GM19035 (cell line): ENCODE data around the gene DLGAP1.

ENCODE experiments used
- ATAC-seq: cut with Tn5 transposase; IDR thresholded peaks from one replicate; pipeline ENCODE4 v1.9.1; 2021; ENCODE audit not compliant: unreplicated experiment

Gene DLGAP1

DNA sequence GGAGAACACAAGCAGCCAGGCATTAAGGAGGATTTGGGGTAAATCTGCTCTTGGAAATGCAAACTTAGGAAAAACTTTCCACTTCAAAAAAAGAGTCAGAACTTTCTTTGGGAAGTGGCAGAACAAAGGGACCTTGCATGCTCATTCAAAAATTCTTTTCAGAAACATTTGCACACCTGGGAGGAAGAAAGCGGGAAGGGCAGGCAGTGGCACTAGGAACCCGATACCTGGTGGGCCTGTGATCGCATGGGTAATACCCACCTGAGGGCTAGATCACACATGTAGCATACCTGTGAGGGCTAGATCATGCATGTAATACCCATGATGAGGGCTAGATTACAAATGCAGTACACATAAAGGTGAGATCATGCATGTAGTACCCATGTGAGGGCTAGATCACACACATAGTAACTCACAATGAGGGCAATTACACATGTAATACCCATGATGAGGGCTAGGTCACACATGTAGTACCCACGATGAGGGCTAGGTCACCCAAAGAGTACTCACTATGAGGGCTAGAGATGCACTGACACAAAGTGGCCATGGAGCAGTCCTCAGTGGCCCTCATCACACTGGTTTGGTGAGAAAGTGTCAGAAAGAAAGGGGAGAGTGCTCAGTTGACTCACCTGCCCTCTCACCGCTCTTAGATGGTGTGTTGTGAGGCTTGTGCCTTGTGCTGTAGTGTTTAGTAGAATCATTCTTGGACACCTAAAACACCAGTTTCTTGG is 212.5 kb downstream of the DLGAP1 start:
- no peak for ATAC-seq

DNA sequence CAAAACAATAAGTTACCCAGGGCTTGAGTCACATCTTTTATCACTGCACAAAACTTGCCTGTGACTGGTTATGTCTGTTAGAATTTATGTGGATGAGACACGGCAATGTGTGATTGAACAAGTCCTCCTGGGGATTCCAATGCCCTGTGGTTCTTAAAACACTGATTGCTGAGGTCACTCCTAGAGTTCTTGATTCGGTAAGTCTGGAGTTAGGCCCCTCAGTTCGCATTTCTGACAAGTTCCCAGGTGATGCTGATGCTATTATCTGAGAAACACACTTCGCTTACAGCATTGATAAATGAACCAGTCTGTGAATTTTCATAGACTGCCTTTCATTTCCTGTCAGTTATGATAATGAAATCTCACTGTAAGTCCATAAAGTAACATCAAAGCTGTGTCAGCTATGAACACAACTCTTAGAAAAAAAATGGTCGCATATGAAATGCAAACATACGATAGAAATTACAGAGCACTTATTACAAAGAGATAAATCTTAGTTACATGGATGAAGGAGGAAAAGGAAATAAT is 214.0 kb downstream of the DLGAP1 start:
- no peak for ATAC-seq

DNA sequence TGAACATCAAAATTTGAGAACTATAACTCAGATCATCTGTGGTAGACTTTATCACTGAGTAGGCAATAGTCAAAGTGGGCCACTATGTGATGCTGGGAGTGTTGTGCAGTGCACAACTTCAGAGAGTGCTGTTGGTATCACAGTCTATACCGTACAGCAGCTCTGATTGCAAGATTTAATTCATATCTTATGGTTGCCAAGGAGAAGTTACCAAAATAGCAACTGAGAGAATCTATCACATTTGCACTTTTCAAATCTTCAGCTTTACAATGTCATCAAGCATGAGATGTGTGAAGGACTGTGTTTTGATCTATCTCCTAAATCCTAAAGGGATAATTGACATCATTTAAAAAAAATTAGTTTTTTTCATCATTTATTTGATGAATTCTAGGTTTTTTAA is 216.1 kb downstream of the DLGAP1 start:
- no peak for ATAC-seq

DNA sequence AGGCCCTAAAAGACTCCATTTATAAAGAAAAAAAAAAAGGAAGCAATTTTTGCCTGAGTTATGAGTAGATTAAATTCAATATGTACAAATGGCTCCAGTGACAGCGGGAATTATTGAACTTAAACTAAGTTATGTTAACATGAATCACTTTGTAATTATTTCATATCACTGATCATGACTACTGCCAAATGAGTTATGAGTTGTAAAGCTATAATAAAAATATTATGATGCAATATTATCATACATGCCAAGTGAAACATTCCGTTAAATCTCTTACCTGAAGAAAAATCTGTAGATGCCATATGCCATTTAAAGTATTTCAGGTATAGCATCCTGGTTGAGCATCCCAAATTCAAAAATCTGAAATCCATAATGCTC is 217.5 kb downstream of the DLGAP1 start:
- no peak for ATAC-seq

DNA sequence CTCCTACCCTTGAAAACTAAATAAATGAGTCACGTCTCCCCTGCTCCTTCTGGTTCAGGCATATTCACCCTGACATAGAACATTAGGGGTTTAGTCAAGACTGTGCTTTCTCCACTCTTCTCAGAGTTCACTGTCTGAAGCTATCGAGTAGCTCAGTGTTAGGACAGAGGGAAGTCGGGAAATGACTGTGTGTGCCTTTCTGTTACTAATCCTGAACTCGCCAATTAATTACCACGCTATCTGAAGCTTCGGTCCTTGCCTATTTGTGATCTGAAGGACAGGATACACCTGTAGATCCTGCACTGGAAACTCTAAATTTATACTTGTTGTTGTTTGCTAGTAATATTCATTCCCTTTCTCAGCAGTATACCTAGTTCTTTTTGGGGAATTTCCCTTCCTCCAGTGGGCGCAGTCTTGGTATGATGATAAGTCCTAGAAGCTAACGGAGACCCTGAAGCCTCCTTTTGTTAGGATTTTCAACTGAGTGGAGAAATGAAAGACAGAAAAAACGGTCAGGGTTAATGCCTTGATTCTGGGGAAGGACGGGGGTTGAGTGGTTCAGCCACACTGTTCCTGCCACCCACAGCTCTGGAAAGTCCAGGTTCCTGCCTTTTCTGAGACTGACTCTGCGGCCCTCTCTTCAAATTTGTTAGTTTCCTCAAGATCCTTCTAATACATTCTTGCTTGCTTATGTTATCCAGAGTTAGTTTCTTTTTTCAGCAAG is 218.0 kb downstream of the DLGAP1 start:
- no peak for ATAC-seq

DNA sequence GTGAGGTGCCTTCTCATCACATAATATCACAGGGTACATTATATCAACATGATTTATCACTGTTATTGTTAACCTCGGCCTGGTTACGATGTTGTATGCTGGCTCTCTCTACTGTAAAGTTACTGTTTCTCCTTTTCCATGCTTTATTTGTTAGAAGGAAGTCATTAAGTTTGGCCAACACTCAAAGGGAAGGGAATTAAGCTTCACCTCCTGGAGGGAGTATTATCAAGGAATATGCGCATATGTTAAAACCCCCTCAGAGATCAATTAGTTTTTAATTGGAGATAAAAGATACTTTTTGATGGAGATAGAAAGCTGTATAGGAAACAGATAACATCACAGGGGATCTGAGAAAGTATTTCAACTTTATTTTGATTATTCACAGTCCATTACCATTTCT is 221.6 kb downstream of the DLGAP1 start:
- no peak for ATAC-seq

DNA sequence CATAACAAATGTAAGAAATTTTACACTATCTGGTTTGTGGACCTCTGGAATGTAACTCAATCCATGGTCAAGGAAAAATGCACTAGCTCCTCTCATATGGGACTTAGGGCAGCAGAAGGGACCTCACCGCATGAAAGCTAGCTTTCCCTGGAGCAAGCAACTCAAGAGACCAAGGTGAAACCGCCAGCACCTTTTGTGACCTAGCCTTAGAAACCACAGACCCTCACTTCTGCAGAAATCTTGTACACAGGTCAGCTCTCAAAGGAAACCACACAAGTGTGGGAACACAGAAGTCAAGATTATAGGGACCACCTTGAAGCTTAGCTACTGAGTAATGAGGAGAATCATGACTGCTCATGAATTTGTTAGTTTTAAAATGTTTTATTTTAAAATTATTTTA is 222.5 kb downstream of the DLGAP1 start:
- no peak for ATAC-seq

DNA sequence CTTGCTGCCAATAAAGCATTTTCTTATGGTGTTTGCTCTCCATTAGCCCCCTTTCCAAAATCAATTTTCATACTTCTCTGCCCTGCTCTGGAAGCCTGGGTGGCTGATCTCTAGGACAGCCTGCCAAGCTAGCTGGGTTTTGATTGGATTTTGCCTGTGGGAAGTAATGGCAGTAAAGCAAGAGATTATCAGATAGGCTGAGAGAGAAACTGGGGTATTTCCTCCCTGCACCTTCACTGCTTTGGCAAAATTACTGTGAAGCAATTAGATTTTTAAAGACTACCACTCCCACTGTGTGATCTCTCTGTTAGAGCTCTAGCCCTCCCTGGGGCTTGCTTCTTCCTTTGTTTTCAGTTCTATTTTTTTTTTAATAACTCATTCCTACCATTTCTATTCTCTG is 223.8 kb downstream of the DLGAP1 start:
- ATAC-seq = no peak

DNA sequence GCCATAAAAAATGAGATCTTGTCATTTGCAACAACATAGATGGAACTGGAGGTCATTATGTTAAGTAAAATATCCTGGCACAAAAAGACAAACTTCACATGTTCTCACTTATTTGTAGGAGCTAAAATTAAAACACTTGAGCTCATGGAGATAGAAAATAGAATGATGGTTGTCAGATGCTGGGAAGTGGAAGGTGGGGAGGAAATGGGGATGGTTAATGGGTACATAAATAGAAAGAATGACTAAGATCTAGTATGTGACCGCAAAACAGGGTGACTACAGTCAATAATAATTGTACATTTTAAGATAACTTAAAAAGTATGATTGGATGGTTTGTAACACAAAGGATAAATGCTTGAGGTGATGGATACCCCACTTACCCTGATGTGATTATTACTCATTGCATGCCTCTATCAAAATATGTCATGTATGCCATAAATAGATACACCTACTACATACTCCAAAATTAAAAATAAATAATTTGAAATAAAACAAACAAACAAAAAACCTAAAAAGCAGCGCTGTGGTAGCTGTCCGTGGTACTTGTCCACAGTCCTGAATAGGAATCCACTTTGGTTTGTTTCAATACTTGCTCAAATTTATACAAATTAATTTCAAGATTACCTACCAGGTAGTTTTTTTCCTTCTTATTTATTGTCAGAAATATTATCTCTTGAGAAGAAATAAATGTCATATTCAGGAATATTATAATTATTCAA is 224.5 kb downstream of the DLGAP1 start:
- ATAC-seq = no peak

DNA sequence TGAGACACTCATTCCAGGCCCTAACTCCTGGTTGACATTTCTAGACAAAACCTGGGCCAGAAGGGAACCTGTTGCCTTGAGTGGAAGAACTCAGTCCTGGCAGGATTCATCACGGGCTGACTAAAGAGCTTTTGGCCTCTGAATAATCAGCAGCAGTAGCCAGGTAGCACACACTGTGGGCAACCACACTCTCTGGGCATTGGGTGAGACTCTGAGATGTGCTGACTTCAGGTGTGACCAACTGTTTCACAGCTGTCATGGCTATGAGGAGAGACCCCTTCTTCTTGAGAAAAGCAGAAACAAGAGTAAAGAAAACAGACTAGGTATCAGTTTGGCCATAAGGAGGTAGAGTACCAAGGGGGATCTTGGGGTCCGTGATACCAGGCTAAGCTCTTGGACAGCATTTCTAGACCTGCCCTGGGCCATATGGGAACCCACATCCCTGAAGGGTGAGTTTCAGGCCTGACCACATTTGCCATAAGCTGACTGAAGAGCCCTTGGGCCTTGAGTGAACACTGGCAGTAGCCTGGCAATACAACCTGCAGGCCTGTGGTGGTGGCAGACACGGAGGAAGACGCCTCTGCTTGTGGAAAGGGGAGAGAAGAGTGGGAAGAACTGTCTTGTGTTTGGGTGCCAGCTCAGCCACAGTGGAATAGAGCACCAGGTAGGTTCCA is 230.9 kb downstream of the DLGAP1 start:
- ATAC-seq = no peak

DNA sequence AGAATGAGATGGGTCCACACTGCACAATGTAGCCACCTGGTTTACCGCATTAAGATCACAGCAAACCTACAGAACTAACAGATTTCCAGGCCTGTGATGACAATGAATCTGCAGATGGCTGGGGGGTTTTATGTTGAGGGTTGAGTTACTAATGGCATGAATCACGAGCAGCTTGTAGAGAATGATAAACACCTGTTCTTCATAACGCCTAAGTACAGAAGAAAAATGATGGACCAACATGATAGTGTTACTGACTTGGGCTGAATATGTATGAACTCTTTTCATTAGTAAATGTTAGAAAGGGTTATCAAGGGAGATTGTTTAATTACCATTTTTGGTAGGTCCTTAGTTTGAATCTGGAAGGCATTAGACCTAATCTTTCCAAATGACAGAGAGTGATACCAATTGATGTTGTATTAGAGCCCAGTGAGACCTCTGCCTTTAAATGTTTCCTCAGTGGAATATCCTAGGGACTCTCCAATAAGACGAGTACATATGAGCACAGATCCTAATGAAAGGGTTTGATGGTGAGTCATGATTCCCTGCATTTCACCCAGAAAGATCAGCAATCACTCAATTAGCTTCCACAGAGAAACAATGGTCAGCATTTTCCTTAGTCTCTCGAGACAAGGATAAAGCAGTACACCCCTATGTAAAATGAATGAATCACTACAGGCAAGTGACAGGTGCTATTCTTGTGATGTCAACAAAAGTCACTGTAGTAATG is 243.8 kb downstream of the DLGAP1 start:
- ATAC-seq = no peak

DNA sequence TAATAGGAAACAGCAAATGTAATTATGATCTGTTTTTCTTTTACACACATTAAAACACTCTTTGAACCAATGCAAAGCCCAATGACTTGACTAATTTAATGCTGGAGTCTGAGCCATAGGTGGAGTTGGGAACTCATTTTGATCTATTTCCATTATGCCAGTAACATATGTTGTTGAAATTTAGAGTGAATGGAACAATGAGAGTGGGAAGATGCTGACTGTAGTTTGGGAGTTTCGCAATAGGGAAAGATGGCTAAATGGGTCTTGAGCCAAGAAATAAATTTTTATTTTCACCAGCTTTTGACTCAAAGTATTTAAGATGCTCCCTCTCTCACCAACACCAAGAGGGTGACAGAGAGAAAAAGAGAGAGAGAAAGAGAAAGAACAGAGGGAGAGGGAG is 246.7 kb downstream of the DLGAP1 start:
- ATAC-seq = no peak

DNA sequence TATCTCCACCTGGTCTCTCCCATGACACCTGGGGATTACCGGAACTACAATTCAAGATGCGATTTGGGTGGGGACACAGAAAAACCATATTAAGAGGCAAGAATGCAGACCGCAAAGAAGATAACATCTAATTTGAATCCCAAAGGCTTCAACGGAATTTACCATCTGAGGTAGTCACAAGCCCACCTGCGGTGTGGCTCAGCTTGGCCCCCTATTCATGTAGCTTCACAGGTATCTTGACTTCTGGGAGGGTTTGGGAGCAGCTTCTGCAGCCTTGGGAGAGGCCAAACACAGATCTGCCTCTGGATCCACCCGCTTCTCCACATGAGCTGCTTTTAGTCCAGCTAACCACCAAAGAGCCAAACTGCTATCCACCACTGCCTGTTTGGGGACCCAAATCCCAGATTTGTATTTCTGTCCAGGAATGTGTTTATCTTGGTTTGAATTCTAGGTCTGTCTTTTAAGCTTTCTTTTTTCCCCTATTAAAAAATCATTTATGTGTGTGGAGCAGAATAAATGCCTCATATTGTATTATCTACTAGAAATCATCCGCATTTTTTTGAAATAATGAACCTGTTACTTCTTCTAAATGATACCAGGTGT is 247.6 kb downstream of the DLGAP1 start:
- no peak for ATAC-seq

DNA sequence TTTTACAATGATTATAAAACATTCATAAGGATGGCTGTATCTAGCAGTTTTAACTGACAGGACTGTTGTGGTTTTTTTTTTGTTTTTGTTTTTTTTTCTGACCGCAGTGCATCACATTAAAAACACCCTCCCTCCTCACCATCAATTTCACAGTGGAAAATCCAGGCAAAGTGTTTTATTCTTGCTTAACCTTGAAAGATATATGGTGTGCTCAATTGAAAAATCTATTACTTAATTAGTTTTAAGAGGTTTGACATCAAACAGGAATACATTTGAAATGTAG is 250.7 kb downstream of the DLGAP1 start:
- ATAC-seq = no peak

DNA sequence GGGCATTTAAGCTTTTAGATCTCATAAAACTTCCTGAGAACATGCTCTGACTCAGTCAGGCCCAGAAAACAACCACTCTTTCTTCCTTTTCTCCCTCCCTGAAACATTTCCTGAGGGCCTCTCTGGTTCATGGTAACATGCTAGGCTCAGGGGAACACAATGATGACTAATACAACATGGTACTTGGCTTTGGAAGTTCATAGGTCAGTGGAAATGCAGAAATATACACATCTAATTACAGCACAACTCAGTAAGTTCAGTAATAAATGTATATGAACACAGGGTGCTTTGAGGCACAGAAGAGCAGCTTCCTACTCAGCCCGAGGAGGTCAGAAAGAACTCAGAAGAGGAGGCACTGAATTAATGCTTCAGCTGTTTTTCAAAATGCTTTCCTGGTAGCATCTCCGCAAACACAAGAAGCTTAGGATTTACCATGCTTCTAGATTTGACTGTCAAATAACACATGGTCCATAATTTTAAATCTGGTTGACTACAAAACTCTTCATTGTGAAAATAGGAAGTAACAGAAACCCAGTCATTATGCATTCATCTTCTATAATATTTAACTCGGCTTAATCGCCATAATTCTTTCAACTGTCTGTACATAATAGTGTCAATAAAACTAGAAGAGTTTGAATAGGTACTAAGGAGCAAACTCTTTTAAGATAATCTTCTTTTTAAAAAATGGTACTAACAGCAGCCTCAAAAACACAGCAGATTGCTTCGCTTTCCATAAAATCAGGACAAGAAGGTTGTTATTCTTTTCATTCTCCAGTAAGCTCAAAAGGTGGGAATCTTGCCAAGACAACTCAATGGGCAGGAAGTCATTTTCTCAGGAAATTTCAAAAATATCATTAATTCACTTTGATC is 251.3 kb downstream of the DLGAP1 start:
- no peak for ATAC-seq

DNA sequence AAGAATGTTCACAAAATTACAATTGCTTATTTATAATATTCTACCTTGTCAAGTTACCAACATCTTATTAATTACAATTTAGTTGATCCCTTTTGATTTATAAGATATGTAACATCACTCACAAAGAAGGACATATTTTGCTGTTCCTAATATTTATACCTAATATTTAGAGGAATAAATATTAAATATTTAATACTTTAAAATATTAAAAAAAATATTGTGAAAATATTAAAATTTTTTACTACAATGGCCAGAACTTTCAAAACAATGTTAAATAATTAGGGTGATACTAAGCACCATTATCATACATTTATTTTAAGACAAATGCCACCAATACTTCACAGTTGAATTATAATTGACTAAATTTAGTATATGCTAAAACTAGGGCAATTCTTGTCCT is 254.7 kb downstream of the DLGAP1 start:
- no peak for ATAC-seq

DNA sequence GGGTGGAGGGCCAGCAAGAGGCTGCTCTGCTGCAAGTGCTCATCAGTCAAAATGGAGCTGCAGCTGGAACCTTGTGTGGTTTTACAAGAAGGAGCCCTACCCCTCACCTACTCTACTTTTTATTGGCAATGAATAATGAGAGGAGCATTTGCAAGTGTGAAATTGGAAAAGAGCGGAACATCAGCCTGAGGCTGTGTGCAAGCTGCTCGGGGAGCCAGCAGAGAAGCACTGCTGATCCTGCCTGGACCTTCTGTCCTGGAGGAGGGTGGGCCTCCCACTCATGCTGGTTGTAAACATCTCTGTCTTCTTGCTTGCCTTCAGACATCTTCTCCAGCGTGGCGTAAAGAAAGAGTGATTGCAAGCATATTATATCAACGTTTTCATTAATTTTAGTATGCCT is 256.2 kb downstream of the DLGAP1 start:
- no peak for ATAC-seq

DNA sequence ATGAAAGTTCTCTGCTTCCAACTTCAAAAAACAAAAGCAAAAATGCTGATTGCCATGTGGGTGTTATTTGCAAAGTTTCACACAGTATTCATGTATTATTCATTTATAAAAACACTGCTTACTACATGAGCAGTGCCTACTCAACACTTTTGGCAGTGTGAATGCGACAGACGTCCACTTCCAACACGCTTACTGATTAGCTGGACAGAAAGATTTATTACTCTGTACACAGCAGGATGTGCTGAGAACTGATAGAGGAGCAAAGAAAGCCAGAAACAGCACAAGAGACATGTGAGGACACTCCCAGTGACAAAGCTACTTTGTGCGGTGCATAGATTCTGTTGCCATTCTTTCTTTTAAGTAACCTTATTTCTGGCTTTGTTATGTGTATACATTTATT is 258.8 kb downstream of the DLGAP1 start:
- ATAC-seq = no peak

DNA sequence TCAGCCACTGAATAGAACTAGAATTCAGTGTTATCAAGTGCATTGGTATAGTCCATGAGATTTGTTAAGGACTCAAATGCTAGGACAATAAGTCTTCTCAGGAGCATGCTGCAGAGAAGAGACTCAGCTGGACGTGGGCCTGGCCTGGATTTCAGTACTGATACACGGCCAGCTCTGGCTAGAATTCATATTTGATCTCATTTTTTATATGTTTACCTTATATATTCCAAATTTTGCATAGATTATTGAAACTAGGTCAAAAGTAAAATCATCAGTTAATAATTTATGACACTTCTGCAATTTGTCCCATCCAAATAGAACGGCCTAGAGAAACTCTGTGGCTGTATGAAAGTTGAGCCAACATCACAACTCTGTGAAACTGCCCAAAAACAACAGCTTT is 262.0 kb downstream of the DLGAP1 start:
- no peak for ATAC-seq
